Stimulated activated naive B cell treated with anti-CD40 and anti-IgM and Interleukin-4, amounts not matched to agents 10 μg/mL and 1 μg/mL and 100 μg/mL, for 72 hours (primary cell): ENCODE data around the gene CD79A.

Source experiments
- ATAC-seq, 2 donors: fragments of 150-1000 bp; cut with Tn5 transposase; replicated peaks; 2 replicates each; pipeline ENCODE4 v1.10.0; 2021; ENCODE audit warnings: moderate library complexity in 1 of 2
- DNase-seq: peaks from one replicate; pipeline ENCODE4 v3.0.0; 2021
- H3K27ac Mint-ChIP-seq: one replicate; pipeline ENCODE4 v1.8.0; 2022; ENCODE audit warnings: mild to moderate bottlenecking, mixed read lengths
- H3K27me3 Mint-ChIP-seq, 2 donors: one replicate each; pipeline ENCODE4 v1.8.0; 2022; ENCODE audit warnings: mixed read lengths in 2 of 2
- H3K36me3 Mint-ChIP-seq, 2 donors: one replicate each; pipeline ENCODE4 v1.8.0; 2022; ENCODE audit warnings: mixed read lengths in 2 of 2, mild to moderate bottlenecking in 1 of 2
- H3K4me1 Mint-ChIP-seq, 2 donors: one replicate each; pipeline ENCODE4 v1.8.0; 2022; ENCODE audit warnings: mixed read lengths in 2 of 2, mild to moderate bottlenecking in 1 of 2
- H3K4me3 Mint-ChIP-seq, 2 donors: one replicate each; pipeline ENCODE4 v1.8.0; 2022; ENCODE audit warnings: mild to moderate bottlenecking in 2 of 2, mixed read lengths in 2 of 2, moderate library complexity in 1 of 2
- H3K9me3 Mint-ChIP-seq, 2 donors: one replicate each; pipeline ENCODE4 v1.8.0; 2022; ENCODE audit warnings: mixed read lengths in 2 of 2, mild to moderate bottlenecking in 1 of 2

The CD79A gene

DNA sequence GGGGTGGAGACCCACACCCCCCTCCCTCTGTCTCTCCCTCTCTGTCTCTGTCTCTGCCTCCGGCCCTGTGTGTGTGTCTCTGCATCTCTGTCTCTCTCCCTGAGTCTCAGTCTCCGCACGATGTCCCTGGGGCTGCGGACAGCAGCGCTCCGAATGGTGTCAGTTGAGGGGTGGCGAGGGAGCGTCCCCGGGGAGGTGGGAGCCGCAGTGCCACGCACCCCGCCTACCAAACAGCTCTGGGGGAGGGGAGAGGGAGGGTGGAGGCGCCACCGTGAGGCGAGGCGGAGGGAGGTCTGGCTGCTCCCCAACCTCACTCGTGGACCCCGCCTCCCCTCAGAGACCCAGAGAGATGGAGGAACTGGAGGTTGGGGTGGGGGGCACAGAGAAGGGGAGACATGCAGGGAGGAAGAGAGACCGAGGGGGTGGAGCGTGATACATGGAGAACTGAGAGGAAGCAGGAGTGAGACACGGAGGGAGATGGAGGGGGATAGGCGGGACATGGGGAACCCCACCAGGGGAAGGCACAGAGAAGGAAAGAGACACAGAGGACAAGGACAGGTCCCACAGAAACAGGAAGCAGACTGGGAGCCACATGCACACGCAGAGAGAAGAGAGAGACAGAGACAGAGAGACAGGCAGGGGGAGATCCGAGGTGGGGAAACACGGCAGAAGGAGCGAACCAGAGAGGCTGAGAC lies 44.0 kb downstream of the CD79A start:
- H3K4me1 Mint-ChIP-seq, result peaks cover 18 to 26% of the 10 kb centered on the region in 2 donors
- no peaks in the 10 kb centered on the region for H3K36me3 Mint-ChIP-seq
- no peak for DNase-seq
- H3K4me3 Mint-ChIP-seq, result peak overlapping the region; percentile 40 to 50
- H3K27ac Mint-ChIP-seq, result no peak overlapping the region
- H3K27me3 Mint-ChIP-seq, result peaks cover 17 to 20% of the 10 kb centered on the region in 2 donors
- peak; percentile 28 to 35 for ATAC-seq
- H3K9me3 Mint-ChIP-seq, result no peaks in the 10 kb centered on the region

DNA sequence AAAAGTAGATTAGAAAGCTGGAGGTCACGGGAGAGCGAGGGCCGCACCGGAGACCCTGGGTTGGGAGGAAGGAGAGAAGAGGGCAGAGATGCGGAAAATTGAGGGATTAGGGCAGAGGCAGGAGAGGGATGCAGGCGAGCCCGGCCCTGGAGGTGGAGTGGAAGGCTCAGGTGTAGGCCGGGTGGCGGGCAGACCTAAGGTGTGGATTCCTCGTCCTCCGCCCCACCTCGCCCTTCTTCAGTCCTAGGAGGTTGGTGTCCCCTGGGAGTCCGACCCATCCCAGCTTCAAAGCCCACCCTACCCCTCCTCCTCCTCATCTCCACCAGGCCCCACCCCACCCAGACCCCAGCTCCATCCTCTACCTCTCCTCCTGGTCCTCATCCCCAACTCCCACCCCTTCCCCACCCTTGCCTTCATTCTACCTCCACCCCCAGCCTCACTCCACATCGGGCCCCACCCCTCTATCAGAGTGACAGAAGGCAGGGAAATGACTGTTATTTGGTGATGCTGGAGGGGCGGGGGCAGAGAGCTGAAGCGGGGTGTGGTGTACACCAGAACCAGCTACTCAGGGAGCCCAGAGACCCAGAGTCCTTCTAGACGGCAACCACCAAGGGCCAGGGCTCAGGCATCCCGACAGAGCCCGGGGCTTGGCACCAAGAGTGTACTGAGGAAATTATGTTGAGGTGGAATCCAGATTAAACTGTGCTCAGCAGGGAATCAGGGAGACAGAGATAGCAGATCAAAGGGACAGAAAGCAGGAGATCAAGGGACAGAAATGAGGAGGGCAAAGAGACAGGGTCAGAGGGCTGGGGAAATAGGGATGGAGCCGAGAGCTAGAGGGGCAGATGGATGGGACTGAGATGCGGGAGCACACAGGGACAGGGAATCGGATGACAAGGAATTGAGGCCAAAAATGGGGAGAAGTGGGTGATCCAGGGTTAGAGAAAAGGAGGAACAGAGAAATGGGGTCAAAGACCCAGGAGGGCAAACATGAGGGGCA lies 44.8 kb downstream of the CD79A start:
- ATAC-seq, result peak; percentile 48 to 57
- DNase-seq, result no peak
- Mint-ChIP-seq H3K27me3 (peaks cover 17 to 20% of the 10 kb centered on the region in 2 donors), H3K4me3 (peak overlapping the region; percentile 40 to 50), H3K4me1 (peaks cover 18 to 26% of the 10 kb centered on the region in 2 donors), H3K9me3 (no peaks in the 10 kb centered on the region), H3K36me3 (no peaks in the 10 kb centered on the region), H3K27ac (peak overlapping the region; percentile 43)

DNA sequence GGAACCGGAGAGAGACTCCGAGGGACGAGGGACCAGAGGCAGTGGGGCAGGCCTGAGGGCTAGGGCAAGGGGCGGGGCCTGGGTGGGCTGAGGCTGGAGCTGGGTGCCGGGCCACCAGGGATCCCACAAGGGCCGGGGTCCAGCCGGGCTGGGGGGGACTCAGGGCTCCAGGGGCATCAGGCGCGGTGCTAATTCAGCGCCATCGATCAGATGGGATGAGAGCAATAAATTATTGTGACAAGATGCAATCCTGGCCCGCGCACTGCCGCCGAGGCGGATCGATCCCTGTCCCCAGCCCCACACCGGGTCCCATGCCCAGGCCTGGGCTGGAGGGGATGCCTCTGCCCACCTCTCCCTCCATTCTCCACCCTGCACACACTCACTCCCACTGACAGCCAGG lies 45.5 kb downstream of the CD79A start:
- H3K4me3 Mint-ChIP-seq, result peak overlapping the region in 1 of 2 donors; percentile 5
- H3K27me3 Mint-ChIP-seq, result peaks cover 17 to 20% of the 10 kb centered on the region in 2 donors
- H3K9me3 Mint-ChIP-seq, result no peaks in the 10 kb centered on the region
- DNase-seq (no peak), ATAC-seq (no peak)
- no peak overlapping the region for H3K27ac Mint-ChIP-seq
- H3K36me3 Mint-ChIP-seq, result no peaks in the 10 kb centered on the region
- H3K4me1 Mint-ChIP-seq, result peaks cover 18 to 26% of the 10 kb centered on the region in 2 donors

DNA sequence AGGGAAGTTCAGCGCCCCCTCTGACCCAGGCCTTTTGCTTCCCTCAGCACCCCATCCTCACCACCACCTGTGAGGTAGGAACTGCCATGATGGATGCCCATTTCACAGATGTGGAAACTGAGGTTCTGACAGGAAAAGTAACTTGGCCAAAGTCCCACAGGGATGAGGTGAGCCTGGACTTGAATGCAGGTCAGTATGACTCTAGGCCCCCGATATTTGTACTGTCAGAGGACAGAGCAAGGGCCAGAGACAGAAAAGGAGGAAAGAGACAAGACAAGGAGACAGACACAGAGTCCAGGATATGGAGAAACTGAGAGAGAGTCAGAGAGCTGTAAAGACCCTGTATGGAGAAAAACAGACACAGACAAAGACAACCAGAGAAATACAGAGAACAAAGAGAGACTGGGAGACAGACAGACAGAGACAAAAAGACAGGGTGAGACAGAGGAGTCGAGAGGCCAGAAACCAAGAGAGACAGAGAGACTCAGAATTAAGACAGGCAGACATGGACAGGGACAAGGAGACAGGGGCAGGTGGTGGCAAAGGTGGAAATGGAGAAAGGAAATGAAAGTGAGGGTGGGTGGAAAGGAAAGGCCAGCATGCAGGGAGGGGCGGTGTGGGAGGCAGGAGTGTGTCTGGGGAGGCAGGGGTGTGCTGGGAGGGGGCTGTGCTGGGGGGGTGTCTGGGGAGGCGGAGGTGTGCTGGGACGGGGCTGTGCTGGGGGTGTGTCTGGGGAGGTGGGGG lies 46.1 kb downstream of the CD79A start:
- H3K4me3 Mint-ChIP-seq, result peak overlapping the region; percentile 29 to 55
- H3K36me3 Mint-ChIP-seq, result no peaks in the 10 kb centered on the region
- DNase-seq, result no peak
- peak overlapping the region; percentile 31 for H3K27ac Mint-ChIP-seq
- peaks cover 20 to 26% of the 10 kb centered on the region in 2 donors for H3K4me1 Mint-ChIP-seq
- peaks cover 17 to 20% of the 10 kb centered on the region in 2 donors for H3K27me3 Mint-ChIP-seq
- ATAC-seq, result peak; percentile 45 to 54
- H3K9me3 Mint-ChIP-seq, result no peaks in the 10 kb centered on the region

DNA sequence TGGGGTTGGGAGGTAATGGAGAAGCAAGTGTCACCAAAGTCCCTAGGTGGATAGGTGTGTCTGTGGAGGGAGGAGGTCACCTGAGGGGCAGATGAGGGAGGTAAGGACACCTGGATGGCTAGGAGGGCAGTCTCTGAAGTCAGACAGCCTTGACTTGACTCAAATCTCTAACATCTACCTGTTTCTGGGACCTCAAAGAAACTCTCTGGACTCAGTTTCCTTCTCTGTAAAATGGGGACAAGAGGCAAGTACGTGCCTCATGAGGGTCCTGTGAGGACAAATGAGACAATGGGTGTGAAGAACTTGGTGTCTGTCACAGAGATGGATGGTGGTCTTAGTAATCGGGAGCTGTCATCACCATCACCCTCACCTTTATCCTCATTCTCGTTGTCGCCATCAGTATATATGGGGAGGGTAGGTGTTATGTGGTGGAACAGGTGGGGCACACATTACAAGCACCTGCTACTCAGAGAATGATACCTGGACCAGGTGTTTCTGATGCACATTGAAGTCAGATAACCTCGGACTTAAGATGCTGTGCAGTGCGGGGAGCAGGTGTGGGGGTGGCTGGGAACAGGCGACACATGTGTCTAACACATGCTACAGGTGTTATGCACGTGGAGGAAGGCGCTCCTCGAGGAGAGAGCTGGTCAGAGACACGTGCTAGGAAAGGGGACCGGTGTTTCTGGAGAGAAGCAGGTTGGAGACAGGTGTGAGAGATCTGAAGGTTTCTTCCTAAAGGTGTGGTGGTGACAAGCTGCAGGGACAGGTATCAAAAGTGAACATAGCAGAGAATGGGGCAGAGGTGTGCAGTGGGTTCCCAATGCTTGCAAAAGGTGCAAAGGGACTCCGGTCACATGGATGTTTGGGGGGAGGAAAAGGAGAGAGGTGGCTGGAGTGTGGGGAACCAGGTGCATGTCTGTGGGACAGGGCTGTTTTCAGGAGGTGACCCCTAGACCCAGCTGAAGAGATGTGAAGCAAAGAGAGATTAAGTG lies 47.4 kb downstream of the CD79A start:
- ATAC-seq (no peak), DNase-seq (no peak)
- no peaks in the 10 kb centered on the region for H3K36me3 Mint-ChIP-seq
- H3K9me3 Mint-ChIP-seq, result no peaks in the 10 kb centered on the region
- H3K4me1 Mint-ChIP-seq, result peaks cover 27 to 34% of the 10 kb centered on the region in 2 donors
- H3K4me3 Mint-ChIP-seq, result no peak overlapping the region
- peaks cover 17 to 20% of the 10 kb centered on the region in 2 donors for H3K27me3 Mint-ChIP-seq
- no peak overlapping the region for H3K27ac Mint-ChIP-seq

DNA sequence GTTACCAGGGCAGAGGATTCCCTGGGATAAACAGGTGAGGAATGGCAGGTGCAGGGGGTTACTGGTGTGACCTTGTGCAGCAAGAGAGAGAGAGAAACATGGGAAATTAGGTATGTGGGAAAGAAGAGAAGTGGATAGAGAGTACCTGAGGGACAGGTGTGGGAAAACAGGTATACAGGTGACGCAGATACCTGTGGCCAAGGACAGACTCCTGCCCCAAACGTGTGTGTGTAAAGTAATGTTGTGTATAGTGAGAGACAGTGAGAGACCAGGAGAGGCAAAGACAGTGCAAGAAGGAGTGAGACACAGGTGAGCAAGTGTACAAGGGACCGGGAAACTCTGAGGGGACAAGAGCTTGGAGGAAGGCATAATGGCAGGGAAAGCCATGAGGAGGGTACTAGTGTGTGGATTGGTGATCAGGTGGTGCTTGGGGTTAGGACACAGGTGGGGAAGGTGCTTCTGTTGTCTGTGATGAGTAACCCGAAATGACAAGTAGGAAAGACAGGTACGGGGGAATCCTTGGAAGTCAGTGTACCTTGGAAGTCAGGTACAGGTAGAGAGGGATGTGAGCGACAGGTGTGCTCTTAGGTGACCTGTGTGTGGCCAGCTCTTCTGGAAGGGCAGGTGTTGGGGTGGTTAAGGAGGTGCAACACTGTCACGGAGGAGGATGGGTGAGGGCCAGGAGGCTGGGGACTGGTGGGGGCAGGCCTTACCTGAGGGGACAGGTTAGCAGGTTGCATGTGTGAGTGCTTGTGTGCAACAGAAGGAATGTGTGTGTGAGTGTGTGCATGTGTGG lies 48.3 kb downstream of the CD79A start:
- no peak overlapping the region for H3K4me3 Mint-ChIP-seq
- H3K4me1 Mint-ChIP-seq, result peaks cover 32 to 43% of the 10 kb centered on the region in 2 donors
- H3K27me3 Mint-ChIP-seq, result peaks cover 17 to 20% of the 10 kb centered on the region in 2 donors
- no peak overlapping the region for H3K27ac Mint-ChIP-seq
- ATAC-seq (no peak), DNase-seq (no peak)
- no peaks in the 10 kb centered on the region for H3K36me3 Mint-ChIP-seq
- no peaks in the 10 kb centered on the region for H3K9me3 Mint-ChIP-seq

DNA sequence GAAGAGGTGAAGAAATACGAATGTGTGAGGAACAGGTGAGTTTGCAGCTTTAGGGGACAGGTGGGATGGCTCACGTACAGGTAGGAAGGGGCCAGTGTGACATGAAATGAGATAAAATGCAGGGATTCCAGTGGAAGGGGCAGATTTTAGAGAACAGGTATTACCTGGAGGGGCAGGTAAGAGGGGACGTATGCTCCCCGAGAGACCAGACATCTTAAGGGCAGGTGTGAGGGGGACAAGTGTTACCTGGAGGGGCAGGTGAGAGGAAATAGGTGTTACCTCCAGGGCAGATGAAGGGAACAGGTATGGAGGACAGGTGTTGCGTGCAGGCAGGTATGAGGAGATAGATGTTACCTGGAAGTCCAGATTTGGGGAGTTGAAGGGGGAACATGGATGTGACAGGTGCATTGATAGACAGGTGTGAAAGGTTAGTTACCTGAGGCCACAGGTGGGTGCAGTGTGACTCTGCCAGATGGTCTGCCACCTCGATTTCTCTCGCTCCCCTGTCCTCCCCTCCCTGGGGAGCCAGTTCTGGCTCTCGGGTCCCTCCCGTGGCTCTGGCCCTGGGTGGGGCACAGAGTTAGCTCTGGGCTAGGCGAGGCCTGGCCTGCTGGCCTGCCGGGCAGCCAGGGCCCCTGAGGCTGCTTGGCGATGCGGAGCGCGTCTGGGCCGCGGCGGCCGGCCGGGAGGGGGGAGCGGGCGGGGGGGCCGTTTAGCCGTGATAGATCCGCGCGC lies 49.1 kb downstream of the CD79A start:
- no peak overlapping the region for H3K4me3 Mint-ChIP-seq

DNA sequence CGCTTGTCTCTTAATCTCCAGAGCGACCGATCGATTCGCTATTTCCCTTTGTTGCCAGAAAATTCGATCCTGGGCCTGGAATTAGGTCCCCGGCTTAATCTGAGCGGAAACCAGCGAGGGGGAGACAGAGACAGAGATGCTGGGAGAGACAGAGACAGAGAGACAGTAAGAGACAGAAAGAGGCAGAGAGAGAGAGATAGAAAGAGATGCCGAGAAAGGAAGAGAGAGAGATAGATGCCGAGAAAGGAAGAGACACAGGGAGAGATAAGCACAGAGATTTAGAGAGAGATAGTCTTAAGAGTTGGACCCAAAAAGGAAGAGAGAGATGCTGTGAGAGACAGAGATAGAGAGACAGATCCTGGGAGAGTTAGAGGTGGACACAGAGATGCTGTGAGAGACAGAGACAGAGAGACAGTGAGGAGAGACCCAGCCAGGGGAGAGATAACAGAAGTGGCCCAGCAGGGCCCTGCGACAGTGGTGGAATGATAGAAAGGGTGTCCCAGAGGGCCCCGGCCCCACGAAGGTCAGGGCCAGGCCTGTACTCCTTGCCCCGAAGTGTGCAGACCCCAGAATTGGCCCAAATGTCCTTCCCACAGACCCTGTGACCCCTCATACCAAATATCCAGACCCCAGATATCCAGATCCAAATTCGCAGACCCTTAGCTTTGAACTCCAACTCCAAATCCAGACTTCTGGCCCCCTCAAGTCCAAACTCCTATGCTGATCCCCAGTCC lies 49.9 kb downstream of the CD79A start:
- H3K4me1 Mint-ChIP-seq, result peaks cover 31 to 45% of the 10 kb centered on the region in 2 donors
- H3K9me3 Mint-ChIP-seq, result no peaks in the 10 kb centered on the region
- no peaks in the 10 kb centered on the region for H3K36me3 Mint-ChIP-seq
- H3K27me3 Mint-ChIP-seq, result peaks cover 10 to 12% of the 10 kb centered on the region in 2 donors
- no peak overlapping the region for H3K4me3 Mint-ChIP-seq
- no peak for ATAC-seq
- H3K27ac Mint-ChIP-seq, result no peak overlapping the region
- DNase-seq, result no peak

More for the DNA sequence above, 49.1 kb downstream of the CD79A start:
- H3K27ac Mint-ChIP-seq, result no peak overlapping the region
- H3K36me3 Mint-ChIP-seq, result no peaks in the 10 kb centered on the region
- H3K9me3 Mint-ChIP-seq, result no peaks in the 10 kb centered on the region
- peaks cover 15 to 18% of the 10 kb centered on the region in 2 donors for H3K27me3 Mint-ChIP-seq
- DNase-seq, result no peak
- H3K4me1 Mint-ChIP-seq, result peaks cover 33 to 45% of the 10 kb centered on the region in 2 donors
- no peak for ATAC-seq

DNA sequence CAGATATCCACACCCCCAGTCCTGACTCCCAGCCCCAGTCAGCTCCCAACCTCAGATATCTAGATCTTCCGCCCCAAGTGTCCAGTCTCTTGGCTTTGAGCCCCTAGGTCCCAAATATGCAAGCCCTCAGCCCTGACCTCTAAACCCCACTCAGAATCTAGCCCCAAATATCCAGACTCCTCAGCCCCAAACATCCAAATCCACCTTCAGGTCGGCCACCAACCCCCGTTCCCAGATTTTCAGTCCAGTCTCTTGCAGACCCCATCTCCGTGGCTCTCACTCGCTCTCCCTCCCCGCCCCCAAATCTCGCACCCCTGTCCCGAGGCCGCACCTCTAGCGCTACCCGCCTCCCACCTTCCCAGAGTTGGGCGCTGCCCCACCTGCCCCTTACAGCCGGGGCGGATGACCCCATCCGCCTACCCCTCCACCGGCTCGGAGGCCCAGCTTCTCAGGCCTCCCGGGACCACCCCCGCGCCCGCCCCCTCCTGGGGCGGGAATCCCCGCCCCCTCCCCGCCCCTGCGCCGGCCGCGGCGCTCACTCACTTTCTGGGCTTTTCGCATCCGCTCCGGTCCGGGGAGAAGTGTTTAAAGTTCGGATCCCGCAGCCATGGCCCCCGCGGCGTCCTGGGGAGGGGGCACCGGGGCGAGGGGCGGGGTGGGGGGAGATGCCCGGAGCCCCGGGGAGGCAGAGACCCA lies 50.6 kb downstream of the CD79A start:
- no peaks in the 10 kb centered on the region for H3K36me3 Mint-ChIP-seq
- DNase-seq (no peak), ATAC-seq (peak in 1 of 2 donors; percentile 12)
- H3K4me1 Mint-ChIP-seq, result peaks cover 29 to 44% of the 10 kb centered on the region in 2 donors
- H3K27me3 Mint-ChIP-seq, result peaks cover 5 to 6% of the 10 kb centered on the region in 2 donors
- H3K9me3 Mint-ChIP-seq, result no peaks in the 10 kb centered on the region
- H3K27ac Mint-ChIP-seq, result no peak overlapping the region
- peak overlapping the region in 1 of 2 donors; percentile 88 for H3K4me3 Mint-ChIP-seq

DNA sequence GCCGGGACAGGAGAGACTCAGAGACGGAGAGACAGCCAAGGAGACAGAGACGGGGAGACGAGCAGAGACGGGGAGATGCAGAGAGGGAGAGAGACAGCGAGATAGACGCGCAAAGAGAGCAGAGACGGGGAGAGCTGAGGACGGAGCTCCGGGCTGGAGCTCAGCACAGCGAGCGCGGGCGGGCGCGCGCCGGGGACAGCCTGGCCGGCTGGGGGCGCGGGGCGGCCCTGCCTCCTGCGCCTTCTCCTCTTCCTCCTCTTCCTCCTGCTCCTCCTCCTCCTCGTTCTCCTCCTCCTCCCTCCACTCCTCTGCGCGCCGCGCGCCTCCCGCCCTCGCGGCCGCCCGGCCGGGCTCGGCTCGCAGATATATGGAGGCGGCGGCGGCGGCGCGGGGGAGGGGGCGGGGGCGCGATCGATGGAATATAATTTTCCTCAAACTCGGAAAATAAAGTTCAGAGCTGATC lies 51.2 kb downstream of the CD79A start, which contains the start of gene ERFL:
Gene ERFL (minus strand): TSS at position 229 of the 463 bp plus-strand sequence. CDS start 15,530 bp downstream, outside the sequence.
- H3K36me3 Mint-ChIP-seq, result no peaks in the 10 kb centered on the region
- H3K9me3 Mint-ChIP-seq, result no peaks in the 10 kb centered on the region
- ATAC-seq (peak; percentile 30 to 38), DNase-seq (no peak)
- peak within 1 kb of the TSS in 1 of 2 donors; percentile 88 for H3K4me3 Mint-ChIP-seq
- peaks cover 3% of the 10 kb centered on the region in 2 donors for H3K27me3 Mint-ChIP-seq
- peaks cover 29 to 45% of the 10 kb centered on the region in 2 donors for H3K4me1 Mint-ChIP-seq
- peak within 1 kb of the TSS; percentile 72 for H3K27ac Mint-ChIP-seq
